OCI-LY3 (cell line): Measurements from ENCODE around the gene COBL.

Source experiments
- H2AFZ ChIP-seq: fragments of 200-600, 300-600 bp; shearing (Covaris generic); 2 replicates; pipeline ENCODE4 v1.6.0; 2014; ENCODE audit warnings: antibody characterized with exemption, low read depth, low read length
- H3K27ac ChIP-seq: fragments of 200-600, 300-600 bp; sonication (generic); 2 replicates; pipeline ENCODE4 v1.5.1; 2014; ENCODE audit warnings: mild to moderate bottlenecking, low read length, moderate library complexity, mixed read lengths
- H3K27me3 ChIP-seq: fragments of 200-600, 300-600 bp; sonication (generic); 2 replicates; pipeline ENCODE4 v1.6.1; 2014; ENCODE audit warnings: low read depth, low read length, mixed read lengths
- H3K36me3 ChIP-seq: fragments of 200-600, 300-600 bp; sonication (generic); replicated peaks from 2 replicates; pipeline ENCODE3; 2014; ENCODE audit warnings: low read depth, low read length, mixed read lengths
- H3K4me1 ChIP-seq: fragments of 300-600, 200-600 bp; sonication (generic); 2 replicates; pipeline ENCODE4 v1.6.1; 2014; ENCODE audit warnings: low read length, mixed read lengths
- H3K4me2 ChIP-seq: fragments of 200-600, 300-600 bp; sonication (generic); 2 replicates; pipeline ENCODE4 v1.6.1; 2014; ENCODE audit warnings: low read length, mixed read lengths
- H3K4me3 ChIP-seq: fragments of 300-600, 200-600 bp; sonication (generic); 2 replicates; pipeline ENCODE4 v1.5.1; 2014; ENCODE audit warnings: antibody characterized with exemption, mild to moderate bottlenecking, low read length, moderate library complexity
- H3K79me2 ChIP-seq: fragments of 300-600, 200-600 bp; shearing (Covaris generic); 2 replicates; pipeline ENCODE4 v1.6.1; 2014; ENCODE audit warnings: mild to moderate bottlenecking, low read length, mixed read lengths
- H3K9ac ChIP-seq: fragments of 300-600, 200-600 bp; shearing (Covaris generic); 2 replicates; pipeline ENCODE4 v1.6.0; 2014; ENCODE audit warnings: mild to moderate bottlenecking, low read length, moderate library complexity
- H3K9me3 ChIP-seq: fragments of 200-600, 300-600 bp; shearing (Covaris generic); 2 replicates; pipeline ENCODE4 v1.6.1; 2014; ENCODE audit warnings: low read length, mixed read lengths; ENCODE audit not compliant: insufficient read depth
- H4K20me1 ChIP-seq: fragments of 200-600, 300-600 bp; sonication (generic); 2 replicates; pipeline ENCODE4 v1.6.1; 2016; ENCODE audit warnings: low read length, mixed read lengths; ENCODE audit not compliant: insufficient read depth
- CTCF ChIP-seq: fragments of 200-600, 300-600 bp; sonication (generic); IDR thresholded peaks from 2 replicates; pipeline ENCODE4 v1.5.1; 2014; ENCODE audit warnings: antibody characterized with exemption, low read length, low read depth
- EZH2phosphoT487 ChIP-seq: fragments of 200-600 bp; shearing (Covaris generic); IDR thresholded peaks from 2 replicates; pipeline ENCODE4 v1.6.1; 2018; ENCODE audit warnings: antibody characterized with exemption, mixed run types, low read depth

Gene COBL

DNA sequence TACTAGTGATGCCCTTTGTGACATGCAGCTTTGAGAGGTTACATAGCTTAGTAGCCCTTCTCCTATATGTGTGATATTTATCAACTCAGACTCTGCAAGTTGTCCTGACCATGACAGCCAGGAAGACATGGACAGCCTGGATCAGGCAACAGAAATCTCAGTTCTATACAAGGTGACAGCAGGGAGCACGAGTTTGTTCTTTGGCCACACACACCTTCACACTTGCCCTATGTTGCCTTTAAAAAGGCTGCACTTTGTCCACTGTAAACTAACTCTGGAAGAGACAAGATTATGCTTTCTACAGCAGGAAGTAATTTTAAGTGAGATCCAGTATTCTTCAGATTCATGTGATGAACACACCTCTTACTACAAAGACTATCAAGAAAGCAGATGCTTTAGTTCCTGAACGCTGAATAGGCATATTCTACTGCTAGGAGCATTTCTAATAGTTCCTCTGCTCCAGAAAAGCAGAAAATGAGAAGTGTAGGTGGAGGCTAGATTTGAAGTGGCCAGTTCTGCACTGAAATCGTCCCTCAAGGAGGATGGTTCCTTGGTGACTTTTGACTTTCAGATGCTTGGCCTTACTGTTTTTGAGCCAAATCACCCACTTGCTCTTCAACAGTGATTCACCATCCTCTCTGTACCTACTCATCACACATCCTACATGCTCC, 239.2 kb downstream of the COBL start:
- H4K20me1 ChIP-seq = no peaks in the 10 kb centered on the region
- H2AFZ ChIP-seq = no peak overlapping the region
- H3K4me3 ChIP-seq = no peak overlapping the region
- H3K27me3 ChIP-seq = peaks cover 11% of the 10 kb centered on the region; the same call in 1 of the 2 replicates
- no peak overlapping the region for H3K27ac ChIP-seq
- no peaks in the 10 kb centered on the region for H3K9me3 ChIP-seq
- H3K36me3 ChIP-seq = no peaks in the 10 kb centered on the region
- TF ChIP-seq CTCF (no peak), EZH2phosphoT487 (no peak)
- H3K9ac ChIP-seq = no peak overlapping the region
- no peaks in the 10 kb centered on the region for H3K79me2 ChIP-seq
- no peak overlapping the region for H3K4me2 ChIP-seq
- peaks cover 6% of the 10 kb centered on the region; the same call in 1 of the 2 replicates for H3K4me1 ChIP-seq

DNA sequence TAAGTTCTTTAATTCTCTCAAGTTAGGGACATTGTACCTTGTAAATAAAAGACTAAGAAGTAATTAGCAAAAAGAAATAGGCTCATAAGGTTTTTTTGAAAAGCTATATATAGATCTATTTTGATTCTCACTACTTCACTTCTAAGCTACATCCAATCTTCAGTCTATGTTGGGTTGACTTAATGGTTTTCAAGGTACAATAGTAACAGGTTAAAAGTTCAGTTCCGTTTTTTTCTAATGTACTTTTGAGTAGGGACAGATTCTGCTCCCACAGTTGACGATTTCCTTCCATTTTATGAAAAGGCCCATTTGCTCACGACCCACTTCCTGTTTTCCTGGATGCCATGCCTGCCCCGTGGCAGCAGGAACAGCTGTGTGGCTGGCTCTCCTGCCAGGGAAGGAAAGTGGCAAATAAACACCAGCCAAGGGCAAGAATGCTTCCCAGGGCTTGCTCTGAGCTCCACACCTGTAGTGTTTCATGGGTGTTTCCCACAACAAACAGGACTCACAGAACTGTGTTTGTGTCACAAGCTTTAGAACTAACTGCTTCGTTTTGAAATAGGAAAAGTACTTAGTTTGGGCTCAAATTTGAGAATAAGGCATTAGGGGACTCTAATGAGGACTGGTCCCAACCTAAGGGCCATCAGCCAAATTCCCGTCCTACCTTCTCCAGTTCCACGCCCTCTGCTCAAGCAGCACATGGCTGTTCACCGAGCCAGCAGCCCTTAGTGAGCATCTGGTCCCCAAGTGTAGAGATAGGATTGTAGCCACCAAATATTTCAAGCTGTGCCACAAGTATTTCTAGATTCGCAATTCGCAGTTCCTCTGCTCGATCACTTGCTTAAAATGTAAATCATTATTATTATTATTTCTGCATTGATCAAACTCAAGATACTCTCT, 240.7 kb downstream of the COBL start:
- H3K27ac ChIP-seq = no peak overlapping the region
- no peak for TF ChIP-seq CTCF
- no peak for TF ChIP-seq EZH2phosphoT487
- peak overlapping the region; percentile 50; the same call in 1 of the 2 replicates for H2AFZ ChIP-seq
- H3K9ac ChIP-seq = no peak overlapping the region
- no peaks in the 10 kb centered on the region for H3K9me3 ChIP-seq
- H3K36me3 ChIP-seq = no peaks in the 10 kb centered on the region
- H3K4me3 ChIP-seq = no peak overlapping the region
- peak overlapping the region; percentile 18; the same call in 1 of the 2 replicates for H3K4me2 ChIP-seq
- no peaks in the 10 kb centered on the region for H4K20me1 ChIP-seq
- H3K4me1 ChIP-seq = peaks cover 6% of the 10 kb centered on the region; the same call in 1 of the 2 replicates
- no peaks in the 10 kb centered on the region for H3K79me2 ChIP-seq
- H3K27me3 ChIP-seq = peaks cover 11% of the 10 kb centered on the region; the same call in 1 of the 2 replicates

DNA sequence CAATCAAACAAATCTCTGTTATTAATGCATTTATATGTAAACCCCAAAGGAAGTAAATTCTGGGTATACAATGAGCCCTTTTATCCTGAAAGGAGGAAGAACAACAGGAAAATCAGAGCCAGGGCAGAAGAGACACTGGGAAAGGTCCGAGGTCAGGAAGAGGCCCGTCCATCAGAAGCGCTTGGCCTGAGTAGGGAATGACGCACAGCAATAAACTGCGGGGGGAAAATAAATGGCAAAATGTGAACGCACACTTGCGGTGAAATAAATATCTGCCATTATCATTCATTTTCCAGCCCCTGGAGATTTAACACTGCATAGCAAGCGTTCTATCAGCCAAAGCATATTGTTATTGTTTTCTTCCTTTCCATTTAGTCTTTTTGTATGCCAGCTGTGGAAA, 243.4 kb downstream of the COBL start:
- Histone ChIP-seq H3K4me2 (no peak overlapping the region), H3K27ac (no peak overlapping the region), H3K79me2 (no peaks in the 10 kb centered on the region), H3K4me3 (no peak overlapping the region), H4K20me1 (no peaks in the 10 kb centered on the region), H3K27me3 (peaks cover 5% of the 10 kb centered on the region; the same call in 1 of the 2 replicates), H2AFZ (no peak overlapping the region), H3K9ac (no peak overlapping the region), H3K36me3 (no peaks in the 10 kb centered on the region), H3K4me1 (peaks cover 6% of the 10 kb centered on the region; the same call in 1 of the 2 replicates), H3K9me3 (no peaks in the 10 kb centered on the region)
- TF ChIP-seq EZH2phosphoT487 (no peak), CTCF (no peak)

DNA sequence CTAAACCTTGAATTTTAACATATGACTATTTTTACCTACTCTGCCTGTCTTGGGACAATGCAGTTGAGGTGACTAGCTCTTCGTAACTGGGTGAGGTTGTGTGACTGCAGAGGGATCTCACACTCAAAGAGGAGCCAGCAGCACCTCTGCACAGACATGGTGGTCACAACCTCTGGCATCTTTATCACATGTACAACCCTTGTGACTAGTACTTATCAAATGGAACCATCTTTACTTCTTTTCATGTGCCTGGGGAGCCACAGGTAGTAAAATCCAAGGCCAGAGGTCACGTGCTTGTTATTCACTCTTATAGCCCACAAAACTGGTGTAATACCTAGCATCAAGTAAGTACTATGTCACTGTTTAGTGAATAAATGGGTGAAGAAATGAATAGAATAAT, 244.3 kb downstream of the COBL start:
- Histone ChIP-seq H3K4me3 (no peak overlapping the region), H3K27ac (no peak overlapping the region), H3K79me2 (no peaks in the 10 kb centered on the region), H3K4me2 (no peak overlapping the region), H3K27me3 (no peaks in the 10 kb centered on the region; the same call in 1 of the 2 replicates), H3K9me3 (no peaks in the 10 kb centered on the region), H3K36me3 (no peaks in the 10 kb centered on the region), H3K4me1 (peaks cover 6% of the 10 kb centered on the region; the same call in 1 of the 2 replicates), H4K20me1 (no peaks in the 10 kb centered on the region), H2AFZ (no peak overlapping the region), H3K9ac (no peak overlapping the region)
- TF ChIP-seq EZH2phosphoT487 (no peak), CTCF (no peak)
